HTERT RPE-1 (cell line): ENCODE data around the gene FBXO34.
"Not testable (repeated sequence)": the region's sequence is repeated elsewhere in the genome, so short reads cannot be mapped to it uniquely, and the experiment has no call there.

Experiments used
- in situ Hi-C: fragments of 300-500 bp; cut with MboI; formaldehyde crosslinking; loops from 4 replicates; pipeline ENCODE4 v1.14.3; 2020; ENCODE audit warnings: low sequenced_read_pairs

FBXO34 gene

DNA sequence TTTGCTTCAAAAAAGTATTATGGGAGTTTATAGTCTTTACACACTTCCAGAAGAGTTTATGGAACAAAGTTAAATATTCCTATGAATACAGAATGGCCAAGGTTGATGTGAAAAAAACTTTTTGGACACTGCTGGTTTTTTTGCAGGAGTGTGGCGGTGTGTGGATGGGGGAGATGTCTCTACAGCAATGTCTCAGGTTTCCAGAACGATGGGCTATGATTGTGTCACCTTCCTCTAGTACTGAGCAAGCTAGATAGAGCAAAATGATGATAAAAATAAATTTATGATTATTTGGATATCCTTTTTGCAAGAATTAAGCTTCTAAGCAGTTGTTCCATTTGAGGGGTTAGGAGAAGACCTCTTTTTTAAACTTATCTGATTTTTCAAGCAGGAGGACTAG lies 37.9 kb downstream of the FBXO34 start:
- in situ Hi-C loops = no loop called here

- in situ Hi-C loops = no loop called here
Measured at GRCh38 chr14:55309761-55310365, 38.6 kb downstream of the FBXO34 start.

DNA sequence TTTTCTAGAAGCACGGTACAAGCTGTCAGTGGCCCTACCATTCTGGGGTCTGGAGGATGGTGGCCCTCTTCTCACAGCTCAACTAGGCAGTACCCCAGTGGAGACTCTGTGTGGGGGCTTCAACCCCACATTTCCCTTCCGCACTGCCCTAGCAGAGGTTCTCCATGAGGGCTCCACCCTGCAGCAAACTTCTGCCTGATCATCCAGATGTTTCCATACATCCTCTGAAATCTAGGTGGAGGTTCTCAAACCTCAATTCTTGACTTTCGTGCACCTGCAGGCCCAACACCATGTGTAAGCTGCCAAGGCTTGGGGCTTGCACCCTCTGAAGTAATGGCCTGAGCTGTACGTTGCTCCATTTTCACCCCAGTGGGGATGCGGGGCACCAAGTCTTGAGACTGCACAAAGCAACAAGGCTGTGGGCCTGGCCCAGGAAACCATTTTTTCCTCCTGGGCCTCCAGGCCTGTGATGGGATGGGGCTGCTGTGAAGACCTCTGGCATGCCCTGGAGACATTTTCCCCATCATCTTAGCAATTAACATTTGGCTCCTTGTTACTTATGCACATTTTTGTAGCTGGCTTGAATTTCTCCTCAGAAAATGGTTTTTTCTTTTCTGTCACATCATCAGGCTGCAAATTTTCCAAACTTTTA lies 41.3 kb downstream of the FBXO34 start:
- in situ Hi-C loops = not testable (repeated sequence)

DNA sequence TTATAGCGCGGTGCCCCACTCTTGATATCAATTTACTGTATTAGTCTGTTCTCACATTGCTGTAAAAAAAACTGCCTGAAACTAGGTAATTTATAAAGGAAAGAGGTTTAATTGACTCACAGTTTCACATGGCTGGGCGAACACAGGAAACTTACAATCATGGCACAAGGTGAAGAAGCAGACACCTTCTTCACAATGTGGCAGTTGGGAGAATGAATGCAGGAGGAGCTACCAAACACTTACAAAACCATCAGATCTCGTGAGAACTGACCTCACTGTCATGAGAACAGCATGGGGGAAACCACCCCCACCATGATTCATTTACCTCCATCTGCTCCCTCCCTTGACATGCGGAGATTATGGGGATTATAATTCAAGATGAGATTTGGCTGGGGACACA lies 42.3 kb downstream of the FBXO34 start:
- in situ Hi-C loops = no loop called here

DNA sequence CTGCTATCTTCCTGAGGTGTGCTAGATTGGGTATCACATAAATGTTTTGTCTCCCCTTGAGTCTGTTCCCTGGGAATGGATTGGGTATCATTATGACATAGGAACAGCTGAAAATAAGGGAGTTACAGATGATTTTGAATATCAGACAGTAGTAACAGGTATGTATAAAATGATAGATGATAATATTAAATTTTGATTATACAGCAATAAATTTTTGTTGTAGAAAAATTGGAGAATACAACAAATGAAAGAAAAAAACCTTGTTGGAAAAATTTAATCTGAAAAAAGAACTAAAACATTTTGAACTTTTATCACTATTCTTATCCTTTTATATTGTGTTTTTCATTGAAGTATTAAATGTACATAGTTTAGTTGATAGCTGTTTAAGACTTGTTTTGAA lies 43.2 kb downstream of the FBXO34 start:
- in situ Hi-C loops = no loop called here

- in situ Hi-C loops = no loop called here
Measured at GRCh38 chr14:55316564-55316963, 45.3 kb downstream of the FBXO34 start.

DNA sequence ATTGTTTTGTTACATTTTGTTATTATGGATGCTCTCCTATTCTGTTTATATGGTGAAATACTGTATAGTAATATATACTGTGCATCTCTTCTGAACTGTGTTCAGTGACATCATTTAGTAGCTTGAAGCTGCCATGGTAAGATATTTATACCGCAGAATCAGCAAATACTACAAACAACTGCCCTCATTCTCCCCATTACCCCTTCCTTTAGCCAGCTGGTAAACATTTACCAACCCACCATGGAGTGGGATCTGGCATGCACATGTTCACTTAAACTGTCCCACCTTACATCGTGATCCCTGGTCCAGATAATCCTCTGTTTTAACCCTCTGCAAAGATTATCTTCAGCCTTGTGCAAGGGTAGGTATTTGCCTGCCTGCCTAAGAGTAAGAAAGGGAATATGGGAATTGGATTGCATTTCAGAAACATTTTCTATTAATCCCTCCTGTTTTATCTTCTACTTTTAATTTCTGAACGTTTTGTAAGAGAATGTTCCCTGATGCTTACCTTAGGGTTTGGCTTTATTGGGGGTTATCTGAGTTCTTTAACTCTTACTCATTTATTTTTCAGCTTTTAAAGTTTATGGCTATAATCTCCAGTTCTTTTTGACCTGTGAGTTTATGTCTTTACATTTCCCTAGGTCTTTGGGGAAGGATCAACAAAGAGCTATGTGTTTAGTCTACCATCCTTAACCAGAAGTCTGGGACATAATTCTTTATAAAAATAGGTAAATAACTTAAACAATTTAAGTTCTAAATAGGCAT lies 46.5 kb downstream of the FBXO34 start:
- in situ Hi-C loops = no loop called here

DNA sequence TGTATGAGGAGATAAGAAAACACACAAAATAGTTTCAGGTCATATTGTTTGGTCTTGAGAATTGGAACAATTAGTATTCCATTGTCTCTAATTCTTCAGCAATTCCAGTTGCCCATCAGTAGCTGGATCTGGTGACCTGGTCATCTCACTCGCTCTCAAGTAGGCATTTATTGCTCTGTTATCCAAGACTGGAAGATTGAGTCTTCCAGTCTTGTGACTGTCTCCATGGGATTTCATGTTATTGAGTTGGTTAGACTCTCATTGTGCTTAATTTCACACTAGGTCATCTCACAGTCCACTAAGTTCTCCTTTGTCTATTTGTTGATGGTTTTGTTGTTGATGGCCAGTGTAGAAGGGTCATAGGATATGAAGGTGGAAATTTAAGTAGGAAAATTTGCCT lies 47.5 kb downstream of the FBXO34 start:
- in situ Hi-C loops = no loop called here

DNA sequence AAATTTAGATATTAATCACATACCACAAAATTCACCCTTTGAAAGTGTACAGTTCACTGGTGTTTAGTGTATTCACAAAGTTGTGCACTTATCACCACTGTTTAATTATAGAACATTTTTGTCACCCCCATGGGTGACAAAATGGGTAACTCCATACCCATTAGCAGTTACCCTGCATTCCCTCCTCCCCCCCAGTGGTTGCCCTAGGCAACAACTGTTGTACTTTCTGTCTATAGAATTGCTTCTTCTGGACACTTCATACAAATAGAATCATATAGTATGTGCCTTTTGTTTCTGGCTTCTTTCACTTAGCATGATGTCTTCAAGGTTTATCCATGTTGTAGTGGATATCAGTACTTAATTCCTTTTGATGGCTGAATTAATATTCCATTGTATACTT lies 52.7 kb downstream of the FBXO34 start:
- in situ Hi-C loops = no loop called here

- in situ Hi-C loops = no loop called here
Measured at GRCh38 chr14:55324812-55325211, 53.6 kb downstream of the FBXO34 start.

- in situ Hi-C loops = no loop called here
Measured at GRCh38 chr14:55327179-55327578, 56.0 kb downstream of the FBXO34 start.

DNA sequence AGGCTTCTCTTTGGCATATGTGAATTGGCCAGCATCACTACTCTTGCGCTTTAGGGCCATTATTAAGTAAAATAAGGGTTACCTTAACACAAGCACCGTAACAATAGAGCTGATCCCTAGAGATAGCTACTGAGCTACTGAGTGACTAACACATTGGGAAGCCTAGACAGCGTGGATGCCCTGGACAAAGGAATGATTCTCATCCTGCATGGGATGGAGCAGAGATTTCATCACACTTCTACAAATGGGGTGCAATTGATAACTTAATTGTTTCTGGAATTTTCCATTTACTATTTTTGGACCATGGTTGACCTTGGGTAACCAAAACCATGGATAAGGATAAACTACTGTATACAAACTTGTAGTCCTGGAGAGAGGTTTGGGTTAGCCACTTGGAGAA lies 57.1 kb downstream of the FBXO34 start:
- in situ Hi-C loops = no loop called here

- in situ Hi-C loops = no loop called here
Measured at GRCh38 chr14:55329999-55330710, 58.9 kb downstream of the FBXO34 start.

GRCh38 chr14:55332654-55333570 lies 61.7 kb downstream of the FBXO34 start:
- in situ Hi-C loops = no loop called here

- in situ Hi-C loops = no loop called here
Measured at GRCh38 chr14:55333711-55334485, 62.7 kb downstream of the FBXO34 start.

DNA sequence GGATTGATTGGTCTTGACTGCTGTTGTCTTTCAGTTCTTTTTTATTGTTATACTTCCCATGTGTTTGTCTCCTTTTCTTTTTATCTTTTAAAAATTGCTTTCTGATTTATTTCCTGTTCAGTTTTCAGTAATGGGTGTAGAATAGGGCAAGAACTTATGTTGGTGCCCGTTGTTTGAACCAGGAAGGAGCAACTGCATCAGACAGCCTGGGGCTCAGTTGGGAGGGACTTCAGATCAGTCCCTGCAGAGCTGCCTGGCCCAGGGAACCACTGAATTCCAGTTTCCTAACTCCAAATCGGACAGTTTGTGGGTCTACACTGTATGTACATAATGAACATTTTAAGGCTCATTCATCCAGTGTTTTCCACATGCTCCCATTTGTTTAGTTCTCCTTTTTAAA lies 64.9 kb downstream of the FBXO34 start:
- in situ Hi-C loops = no loop called here

- in situ Hi-C loops = no loop called here
Measured at GRCh38 chr14:55336691-55337090, 65.5 kb downstream of the FBXO34 start.

- in situ Hi-C loops = no loop called here
Measured at GRCh38 chr14:55339770-55340169, 68.5 kb downstream of the FBXO34 start.

GRCh38 chr14:55340482-55340881 lies 69.3 kb downstream of the FBXO34 start:
- in situ Hi-C loops = no loop called here

- in situ Hi-C loops = no loop called here
Measured at GRCh38 chr14:55341781-55342180, 70.6 kb downstream of the FBXO34 start.
